ENCODE data around the gene COX20.

- TF ChIP-seq YY1 (IDR thresholded peaks at IDR 0.05; ENCODE audit: insufficient read depth, insufficient read length) = no peak
- no peak for TF ChIP-seq SUZ12 (IDR thresholded peaks at IDR 0.05; ENCODE audit: extremely low read depth, insufficient read depth, insufficient read length)
Measured at GRCh38 chr1:244858357-244858756, 22.9 kb downstream of the COX20 start.
